ENCODE measurements around the gene MYH7B. TPM values are rescaled to one million over a fixed set of nuclear protein-coding genes. Genes with fewer than 3 reads are reported as not detected.

MYH7B gene
- total RNA-seq, 3 donors from 2014 or later (not counting 1 experiment from before 2014, with no cell fraction given) = 0.18 to 1.0 (median 0.21) TPM

DNA sequence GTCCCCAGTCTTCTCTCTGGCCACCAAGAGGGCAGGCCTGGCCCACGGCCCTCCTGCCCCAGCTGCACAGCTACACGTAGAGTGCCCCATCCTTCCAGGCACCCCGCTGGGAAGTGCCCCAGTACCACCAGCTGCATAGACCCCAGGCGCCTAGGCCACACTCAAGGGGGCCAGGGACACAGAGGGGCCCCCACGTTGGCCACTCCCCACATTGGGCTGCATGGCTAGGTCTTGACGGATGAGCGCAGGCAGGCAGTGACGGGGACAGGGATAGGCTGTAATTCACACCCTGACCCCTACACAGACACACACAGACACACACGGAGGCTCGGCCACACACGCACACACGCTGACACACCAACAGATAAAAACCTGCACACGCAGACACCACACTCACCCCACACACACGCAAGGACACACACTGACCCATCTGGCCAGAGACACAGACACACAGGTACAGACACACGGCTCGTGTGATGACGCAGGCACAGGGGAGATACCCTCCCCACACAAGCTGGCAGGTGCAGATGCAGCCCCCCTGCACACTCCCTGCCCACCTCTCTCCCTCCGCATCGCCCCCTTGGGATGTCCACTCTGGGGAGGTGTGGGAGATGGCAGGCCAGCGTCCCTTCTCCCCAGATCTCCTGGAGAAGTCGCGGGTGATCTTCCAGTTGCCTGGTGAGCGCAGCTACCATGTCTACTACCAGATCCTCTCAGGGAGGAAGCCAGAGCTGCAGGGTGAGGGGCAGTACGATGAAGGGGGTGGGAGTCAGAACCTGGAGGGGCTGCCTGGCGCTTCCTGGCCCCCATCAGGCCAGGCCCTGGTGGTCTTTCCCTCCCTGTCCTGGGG lies 30.0 kb downstream of the MYH7B start:
- intact Hi-C loops (cut with micrococcal nuclease) = no loop called here
- H3K27ac Mint-ChIP-seq = no peak overlapping the region
- no peaks in the 10 kb centered on the region for H3K36me3 Mint-ChIP-seq
- no peaks in the 10 kb centered on the region for H3K9me3 ChIP-seq (ENCODE audit: control insufficient read depth, insufficient read depth, low read length)
- no peak overlapping the region for H3K27ac ChIP-seq (ENCODE audit: low read length)
- DNase-seq = no peak
- H3K9me3 Mint-ChIP-seq = no peaks in the 10 kb centered on the region
- H3K4me1 Mint-ChIP-seq = peaks cover 0 to 4% of the 10 kb centered on the region in 2 donors
- no peaks in the 10 kb centered on the region for H3K27me3 ChIP-seq (ENCODE audit: control insufficient read depth, insufficient read depth, low read length)
- no peak for ATAC-seq
- H3K4me3 ChIP-seq (ENCODE audit: low read length) = no peak overlapping the region
- TF ChIP-seq, protein P1, sequence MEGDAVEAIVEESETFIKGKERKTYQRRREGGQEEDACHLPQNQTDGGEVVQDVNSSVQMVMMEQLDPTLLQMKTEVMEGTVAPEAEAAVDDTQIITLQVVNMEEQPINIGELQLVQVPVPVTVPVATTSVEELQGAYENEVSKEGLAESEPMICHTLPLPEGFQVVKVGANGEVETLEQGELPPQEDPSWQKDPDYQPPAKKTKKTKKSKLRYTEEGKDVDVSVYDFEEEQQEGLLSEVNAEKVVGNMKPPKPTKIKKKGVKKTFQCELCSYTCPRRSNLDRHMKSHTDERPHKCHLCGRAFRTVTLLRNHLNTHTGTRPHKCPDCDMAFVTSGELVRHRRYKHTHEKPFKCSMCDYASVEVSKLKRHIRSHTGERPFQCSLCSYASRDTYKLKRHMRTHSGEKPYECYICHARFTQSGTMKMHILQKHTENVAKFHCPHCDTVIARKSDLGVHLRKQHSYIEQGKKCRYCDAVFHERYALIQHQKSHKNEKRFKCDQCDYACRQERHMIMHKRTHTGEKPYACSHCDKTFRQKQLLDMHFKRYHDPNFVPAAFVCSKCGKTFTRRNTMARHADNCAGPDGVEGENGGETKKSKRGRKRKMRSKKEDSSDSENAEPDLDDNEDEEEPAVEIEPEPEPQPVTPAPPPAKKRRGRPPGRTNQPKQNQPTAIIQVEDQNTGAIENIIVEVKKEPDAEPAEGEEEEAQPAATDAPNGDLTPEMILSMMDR (IDR thresholded peaks at IDR 0.05) = no peak
- WGBS (ENCODE audit: insufficient coverage) = 83% methylated on average over 24 of the region's 25 CpGs
- H3K4me3 Mint-ChIP-seq = no peak overlapping the region
- no peaks in the 10 kb centered on the region for H3K36me3 ChIP-seq (ENCODE audit: control insufficient read depth, insufficient read depth, low read length)
- H3K4me1 ChIP-seq (ENCODE audit: control insufficient read depth, insufficient read depth, low read length) = no peaks in the 10 kb centered on the region
- H3K27me3 Mint-ChIP-seq (ENCODE audit: low read depth in 2 of 2) = peaks cover 10 to 18% of the 10 kb centered on the region in 2 donors

DNA sequence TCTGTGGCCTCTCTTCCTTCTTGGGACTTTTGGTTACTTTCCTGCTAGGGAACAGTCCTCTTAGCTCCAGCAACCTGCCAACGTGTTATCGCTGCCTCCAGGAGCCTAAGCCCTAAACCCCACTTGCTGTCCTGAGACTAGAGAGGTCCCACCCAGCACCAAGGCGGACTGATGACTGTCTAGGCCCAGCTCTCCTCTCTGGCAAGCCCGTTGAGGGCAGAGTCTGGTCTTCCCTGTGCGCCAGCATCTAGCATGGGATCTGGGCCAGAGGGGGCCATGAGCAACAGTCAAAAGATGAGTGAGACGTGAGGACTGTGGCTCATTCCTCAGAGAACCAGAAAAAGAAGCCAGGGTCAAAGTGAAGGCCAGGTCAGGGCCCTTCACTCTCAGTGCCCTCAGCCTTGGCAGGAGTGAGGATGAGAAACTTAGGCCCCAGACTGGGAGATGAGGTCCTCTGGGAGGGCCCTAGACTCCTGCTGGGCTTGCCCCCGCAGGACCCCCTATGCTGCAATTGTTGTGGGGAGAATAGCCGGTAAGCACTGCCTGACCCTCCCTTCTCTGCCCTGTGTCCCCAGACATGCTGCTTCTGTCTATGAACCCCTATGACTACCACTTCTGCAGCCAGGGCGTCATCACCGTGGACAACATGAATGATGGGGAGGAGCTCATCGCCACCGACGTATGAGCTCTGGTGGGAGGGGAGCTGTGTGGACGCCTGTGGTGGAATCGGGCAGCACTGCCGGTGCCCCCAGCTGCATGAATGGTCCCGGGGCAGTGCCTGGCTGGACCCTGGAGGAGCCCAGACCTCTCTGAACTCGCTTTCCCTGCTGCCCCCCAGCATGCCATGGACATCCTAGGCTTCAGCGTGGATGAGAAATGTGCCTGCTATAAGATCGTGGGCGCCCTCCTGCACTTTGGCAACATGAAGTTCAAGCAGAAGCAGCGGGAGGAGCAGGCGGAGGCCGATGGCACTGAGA lies 30.9 kb downstream of the MYH7B start:
- no peak overlapping the region for H3K27ac ChIP-seq (ENCODE audit: low read length)
- WGBS (ENCODE audit: insufficient coverage) = 87% methylated on average over 24 of the region's 24 CpGs
- H3K9me3 ChIP-seq (ENCODE audit: control insufficient read depth, insufficient read depth, low read length) = no peaks in the 10 kb centered on the region
- Mint-ChIP-seq H3K27me3 (ENCODE audit: low read depth in 2 of 2) (peaks cover 10 to 18% of the 10 kb centered on the region in 2 donors), H3K27ac (no peak overlapping the region), H3K36me3 (no peaks in the 10 kb centered on the region), H3K9me3 (no peaks in the 10 kb centered on the region), H3K4me3 (no peak overlapping the region), H3K4me1 (peaks cover 0 to 11% of the 10 kb centered on the region in 2 donors)
- H3K4me1 ChIP-seq (ENCODE audit: control insufficient read depth, insufficient read depth, low read length) = no peaks in the 10 kb centered on the region
- DNase-seq (no peak), ATAC-seq (no peak)
- H3K27me3 ChIP-seq (ENCODE audit: control insufficient read depth, insufficient read depth, low read length) = no peaks in the 10 kb centered on the region
- H3K4me3 ChIP-seq (ENCODE audit: low read length) = no peak overlapping the region
- no peaks in the 10 kb centered on the region for H3K36me3 ChIP-seq (ENCODE audit: control insufficient read depth, insufficient read depth, low read length)
- intact Hi-C loops (cut with micrococcal nuclease) = no loop called here
- TF ChIP-seq, protein P1 (IDR thresholded peaks at IDR 0.05) = no peak

DNA sequence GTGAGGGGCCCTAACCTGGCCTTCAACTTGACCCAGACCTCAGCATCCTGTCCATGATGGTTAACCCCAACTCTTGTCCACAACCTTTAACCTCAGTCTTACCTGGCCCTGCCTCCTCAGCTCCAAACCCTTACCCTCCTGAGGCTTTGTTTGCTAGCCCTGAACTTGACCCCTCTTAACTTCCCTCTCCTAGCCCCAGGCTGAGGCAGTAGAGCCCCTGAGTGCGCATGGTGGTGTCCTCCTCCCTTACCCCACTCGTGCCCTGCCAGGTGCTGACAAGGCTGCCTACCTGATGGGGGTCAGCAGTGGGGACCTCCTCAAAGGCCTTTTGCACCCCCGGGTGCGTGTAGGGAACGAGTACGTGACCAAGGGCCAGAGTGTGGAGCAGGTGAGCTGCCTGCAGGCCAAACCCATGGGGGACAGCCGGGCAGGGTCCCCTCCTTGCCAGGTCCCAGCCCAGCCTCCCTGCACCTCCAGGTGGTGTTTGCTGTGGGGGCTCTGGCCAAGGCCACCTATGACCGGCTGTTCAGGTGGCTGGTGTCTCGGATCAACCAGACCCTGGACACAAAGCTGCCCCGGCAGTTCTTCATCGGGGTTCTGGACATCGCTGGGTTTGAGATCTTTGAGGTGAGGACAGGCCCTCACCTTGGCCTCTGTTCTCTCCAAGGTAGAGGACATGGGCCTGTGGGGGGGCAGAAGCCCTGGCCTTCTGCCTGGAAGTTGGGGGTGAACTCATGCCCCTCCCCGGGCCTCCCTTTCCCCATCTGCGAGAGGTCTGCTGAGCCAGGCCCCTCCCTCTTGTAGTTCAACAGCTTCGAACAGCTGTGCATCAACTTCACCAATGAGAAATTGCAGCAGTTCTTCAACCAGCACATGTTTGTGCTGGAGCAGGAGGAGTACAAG lies 31.9 kb downstream of the MYH7B start:
- WGBS (ENCODE audit: insufficient coverage) = 83% methylated on average over 15 of the region's 15 CpGs
- H3K4me1 Mint-ChIP-seq = peaks cover 0 to 11% of the 10 kb centered on the region in 2 donors
- no peak overlapping the region for H3K4me3 ChIP-seq (ENCODE audit: low read length)
- H3K9me3 Mint-ChIP-seq = no peaks in the 10 kb centered on the region
- DNase-seq (no peak), ATAC-seq (no peak)
- H3K27me3 Mint-ChIP-seq (ENCODE audit: low read depth in 2 of 2) = peaks cover 7 to 16% of the 10 kb centered on the region in 2 donors
- H3K4me3 Mint-ChIP-seq = no peak overlapping the region
- H3K36me3 ChIP-seq (ENCODE audit: control insufficient read depth, insufficient read depth, low read length) = no peaks in the 10 kb centered on the region
- H3K27me3 ChIP-seq (ENCODE audit: control insufficient read depth, insufficient read depth, low read length) = no peaks in the 10 kb centered on the region
- H3K4me1 ChIP-seq (ENCODE audit: control insufficient read depth, insufficient read depth, low read length) = no peaks in the 10 kb centered on the region
- TF ChIP-seq, protein P1 (IDR thresholded peaks at IDR 0.05) = no peak
- H3K27ac ChIP-seq (ENCODE audit: low read length) = no peak overlapping the region
- no peaks in the 10 kb centered on the region for H3K9me3 ChIP-seq (ENCODE audit: control insufficient read depth, insufficient read depth, low read length)
- intact Hi-C loops (cut with micrococcal nuclease) = no loop called here
- no peak overlapping the region for H3K27ac Mint-ChIP-seq
- H3K36me3 Mint-ChIP-seq = no peaks in the 10 kb centered on the region

Data from natural killer cell (primary cell).